Peyer's patch (tissue), 4 donors: ENCODE measurements around the gene SCGB1D2.

Experiments
- POLR2A ChIP-seq, 2 donors: fragments of 450-650 bp; IDR thresholded peaks; one replicate each; pipeline ENCODE4 v1.5.1; 2017; ENCODE audit warnings: antibody characterized with exemption in 2 of 2, mild to moderate bottlenecking in 2 of 2, moderate library complexity in 2 of 2
- TF ChIP-seq, protein P1 (sequence below), 6 experiments: fragments of 450-650 bp in 4 of 6; fragments of 200-600 bp in 2 of 6; sonication (generic) in 1 of 6; IDR thresholded peaks; one replicate each; pipeline ENCODE4 v1.5.1; 2017 to 2019; ENCODE audit warnings: antibody characterized with exemption in 6 of 6, mild to moderate bottlenecking in 3 of 6, moderate library complexity in 1 of 6

DNA sequence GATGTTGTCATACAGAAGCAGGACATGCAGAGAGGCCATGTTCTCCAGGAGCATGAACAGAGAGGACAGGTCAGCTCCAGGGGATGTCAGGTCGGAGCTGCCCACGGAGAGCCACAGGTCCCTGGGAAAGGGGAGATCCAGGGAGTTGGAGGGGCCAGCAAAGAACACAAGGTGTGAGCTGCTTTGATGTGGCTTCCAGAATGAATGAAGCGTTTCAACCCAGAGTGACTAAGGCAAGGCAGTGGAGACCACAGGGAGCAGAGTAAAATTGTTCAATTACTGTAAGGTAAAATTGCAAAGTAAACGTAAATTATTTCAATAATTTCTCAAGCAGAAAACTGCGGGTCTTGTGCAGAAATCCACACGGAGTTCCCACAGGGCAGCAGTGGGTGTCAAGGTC is 39.1 kb upstream of the SCGB1D2 start:
- TF ChIP-seq, protein P1, sequence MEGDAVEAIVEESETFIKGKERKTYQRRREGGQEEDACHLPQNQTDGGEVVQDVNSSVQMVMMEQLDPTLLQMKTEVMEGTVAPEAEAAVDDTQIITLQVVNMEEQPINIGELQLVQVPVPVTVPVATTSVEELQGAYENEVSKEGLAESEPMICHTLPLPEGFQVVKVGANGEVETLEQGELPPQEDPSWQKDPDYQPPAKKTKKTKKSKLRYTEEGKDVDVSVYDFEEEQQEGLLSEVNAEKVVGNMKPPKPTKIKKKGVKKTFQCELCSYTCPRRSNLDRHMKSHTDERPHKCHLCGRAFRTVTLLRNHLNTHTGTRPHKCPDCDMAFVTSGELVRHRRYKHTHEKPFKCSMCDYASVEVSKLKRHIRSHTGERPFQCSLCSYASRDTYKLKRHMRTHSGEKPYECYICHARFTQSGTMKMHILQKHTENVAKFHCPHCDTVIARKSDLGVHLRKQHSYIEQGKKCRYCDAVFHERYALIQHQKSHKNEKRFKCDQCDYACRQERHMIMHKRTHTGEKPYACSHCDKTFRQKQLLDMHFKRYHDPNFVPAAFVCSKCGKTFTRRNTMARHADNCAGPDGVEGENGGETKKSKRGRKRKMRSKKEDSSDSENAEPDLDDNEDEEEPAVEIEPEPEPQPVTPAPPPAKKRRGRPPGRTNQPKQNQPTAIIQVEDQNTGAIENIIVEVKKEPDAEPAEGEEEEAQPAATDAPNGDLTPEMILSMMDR (IDR thresholded peaks at IDR 0.05), result no peak
- no peak for TF ChIP-seq POLR2A (IDR thresholded peaks at IDR 0.05)
